ENCODE measurements around the gene GOLGA6L26. TPM values are rescaled to one million over a fixed set of nuclear protein-coding genes. Genes with fewer than 3 reads are reported as not detected.
A peak's percentile ranks its signal among the peaks of the same experiment; 100 is the strongest.
"Not testable (repeated sequence)": the region's sequence is repeated elsewhere in the genome, so short reads cannot be mapped to it uniquely, and the experiment has no call there.

The GOLGA6L26 gene
- polyA plus RNA-seq, 1 donor (not counting 4 experiments of a cell fraction or from before 2014, with no cell fraction given): not detected

GRCh38 chr15:23311233-23311632 lies 22.8 kb downstream of the GOLGA6L26 start:
- H3K9me3 ChIP-seq (ENCODE audit: control insufficient read depth, low read depth, low read length); H2AFZ ChIP-seq (ENCODE audit: control insufficient read depth, low read length); H3K9me1 ChIP-seq (ENCODE audit: control insufficient read depth, extremely low read depth, insufficient read depth, low read length); H3K9ac ChIP-seq (ENCODE audit: control insufficient read depth, extremely low read depth, insufficient read depth, low read length); dilution Hi-C loops (cut with MboI; ENCODE audit: extremely low pct_ligation_motif_present, low sequenced_read_pairs); H3K36me3 ChIP-seq (ENCODE audit: control insufficient read depth in 2 of 2, extremely low read depth in 1 of 2, insufficient read depth in 2 of 2, low read length in 2 of 2); H3K27ac ChIP-seq (ENCODE audit: control insufficient read depth, insufficient read depth, low read length); H3K27me3 ChIP-seq (ENCODE audit: control insufficient read depth, extremely low read depth, insufficient read depth, low read length); FAIRE-seq; H3K4me2 ChIP-seq (ENCODE audit: control insufficient read depth, extremely low read depth, insufficient read depth, low read depth, low read length); H4K20me1 ChIP-seq (ENCODE audit: control insufficient read depth, extremely low read depth, insufficient read depth, low read length); DNase-seq (ENCODE audit: low read depth, low spot score); H3K4me1 ChIP-seq (ENCODE audit: control insufficient read depth, extremely low read depth, insufficient read depth, low read length); H3K4me3 ChIP-seq (ENCODE audit: control insufficient read depth in 2 of 3, extremely low read depth in 1 of 3, insufficient read depth in 2 of 3, low read depth in 1 of 3, low read length in 3 of 3): not testable (repeated sequence)
- peaks cover 13% of the 10 kb centered on the region for H3K79me2 ChIP-seq (ENCODE audit: control insufficient read depth, insufficient read depth, low read length)

GRCh38 chr15:23305921-23306320 lies 28.1 kb downstream of the GOLGA6L26 start:
- not testable (repeated sequence) for FAIRE-seq

GRCh38 chr15:23304805-23305204 lies 29.2 kb downstream of the GOLGA6L26 start:
- dilution Hi-C loops (cut with MboI; ENCODE audit: extremely low pct_ligation_motif_present, low sequenced_read_pairs): not testable (repeated sequence)
- peaks cover 33% of the 10 kb centered on the region for H3K79me2 ChIP-seq (ENCODE audit: control insufficient read depth, insufficient read depth, low read length)

More at GRCh38 chr15:23305921-23306320, 28.1 kb downstream of the GOLGA6L26 start:
- H3K4me3 ChIP-seq (ENCODE audit: control insufficient read depth in 2 of 3, extremely low read depth in 1 of 3, insufficient read depth in 2 of 3, low read depth in 1 of 3, low read length in 3 of 3); H4K20me1 ChIP-seq (ENCODE audit: control insufficient read depth, extremely low read depth, insufficient read depth, low read length); H2AFZ ChIP-seq (ENCODE audit: control insufficient read depth, low read length); H3K9me1 ChIP-seq (ENCODE audit: control insufficient read depth, extremely low read depth, insufficient read depth, low read length); H3K9ac ChIP-seq (ENCODE audit: control insufficient read depth, extremely low read depth, insufficient read depth, low read length); dilution Hi-C loops (cut with MboI; ENCODE audit: extremely low pct_ligation_motif_present, low sequenced_read_pairs); H3K9me3 ChIP-seq (ENCODE audit: control insufficient read depth, low read depth, low read length); DNase-seq (ENCODE audit: low read depth, low spot score); H3K4me2 ChIP-seq (ENCODE audit: control insufficient read depth, extremely low read depth, insufficient read depth, low read depth, low read length); H3K27me3 ChIP-seq (ENCODE audit: control insufficient read depth, extremely low read depth, insufficient read depth, low read length); H3K27ac ChIP-seq (ENCODE audit: control insufficient read depth, insufficient read depth, low read length); H3K4me1 ChIP-seq (ENCODE audit: control insufficient read depth, extremely low read depth, insufficient read depth, low read length): not testable (repeated sequence)
- Histone ChIP-seq H3K36me3 (ENCODE audit: control insufficient read depth in 2 of 2, extremely low read depth in 1 of 2, insufficient read depth in 2 of 2, low read length in 2 of 2) (peaks cover 2 to 10% of the 10 kb centered on the region in 2 experiments), H3K79me2 (ENCODE audit: control insufficient read depth, insufficient read depth, low read length) (peaks cover 33% of the 10 kb centered on the region)

GRCh38 chr15:23304267-23304666 lies 29.7 kb downstream of the GOLGA6L26 start:
- H3K36me3 ChIP-seq (ENCODE audit: control insufficient read depth in 2 of 2, extremely low read depth in 1 of 2, insufficient read depth in 2 of 2, low read length in 2 of 2); FAIRE-seq; H3K4me1 ChIP-seq (ENCODE audit: control insufficient read depth, extremely low read depth, insufficient read depth, low read length); H4K20me1 ChIP-seq (ENCODE audit: control insufficient read depth, extremely low read depth, insufficient read depth, low read length); H3K9me3 ChIP-seq (ENCODE audit: control insufficient read depth, low read depth, low read length); H3K27me3 ChIP-seq (ENCODE audit: control insufficient read depth, extremely low read depth, insufficient read depth, low read length); dilution Hi-C loops (cut with MboI; ENCODE audit: extremely low pct_ligation_motif_present, low sequenced_read_pairs); H3K9me1 ChIP-seq (ENCODE audit: control insufficient read depth, extremely low read depth, insufficient read depth, low read length); DNase-seq (ENCODE audit: low read depth, low spot score): not testable (repeated sequence)
- H3K27ac ChIP-seq (ENCODE audit: control insufficient read depth, insufficient read depth, low read length): peak overlapping the region; percentile 36
- peak overlapping the region; percentile 49 to 72 (median 57) for H3K4me3 ChIP-seq (ENCODE audit: control insufficient read depth in 2 of 3, extremely low read depth in 1 of 3, insufficient read depth in 2 of 3, low read depth in 1 of 3, low read length in 3 of 3)
- H3K4me2 ChIP-seq (ENCODE audit: control insufficient read depth, extremely low read depth, insufficient read depth, low read depth, low read length): peak overlapping the region; percentile 66
- peak overlapping the region; percentile 60 for H3K9ac ChIP-seq (ENCODE audit: control insufficient read depth, extremely low read depth, insufficient read depth, low read length)
- H2AFZ ChIP-seq (ENCODE audit: control insufficient read depth, low read length): peak overlapping the region; percentile 63
- peaks cover 33% of the 10 kb centered on the region for H3K79me2 ChIP-seq (ENCODE audit: control insufficient read depth, insufficient read depth, low read length)

More at GRCh38 chr15:23304805-23305204, 29.2 kb downstream of the GOLGA6L26 start:
- H3K27ac ChIP-seq (ENCODE audit: control insufficient read depth, insufficient read depth, low read length); H2AFZ ChIP-seq (ENCODE audit: control insufficient read depth, low read length); H3K27me3 ChIP-seq (ENCODE audit: control insufficient read depth, extremely low read depth, insufficient read depth, low read length); DNase-seq (ENCODE audit: low read depth, low spot score); H3K4me1 ChIP-seq (ENCODE audit: control insufficient read depth, extremely low read depth, insufficient read depth, low read length); H3K36me3 ChIP-seq (ENCODE audit: control insufficient read depth in 2 of 2, extremely low read depth in 1 of 2, insufficient read depth in 2 of 2, low read length in 2 of 2); FAIRE-seq; H4K20me1 ChIP-seq (ENCODE audit: control insufficient read depth, extremely low read depth, insufficient read depth, low read length); H3K9me1 ChIP-seq (ENCODE audit: control insufficient read depth, extremely low read depth, insufficient read depth, low read length); H3K9me3 ChIP-seq (ENCODE audit: control insufficient read depth, low read depth, low read length): not testable (repeated sequence)
- Histone ChIP-seq H3K4me3 (ENCODE audit: control insufficient read depth in 2 of 3, extremely low read depth in 1 of 3, insufficient read depth in 2 of 3, low read depth in 1 of 3, low read length in 3 of 3) (peak overlapping the region; percentile 33 to 72 (median 49)), H3K4me2 (ENCODE audit: control insufficient read depth, extremely low read depth, insufficient read depth, low read depth, low read length) (peak overlapping the region; percentile 66), H3K9ac (ENCODE audit: control insufficient read depth, extremely low read depth, insufficient read depth, low read length) (peak overlapping the region; percentile 60)

GRCh38 chr15:23303654-23304053 lies 30.3 kb downstream of the GOLGA6L26 start:
- peak overlapping the region; percentile 60 for H3K9ac ChIP-seq (ENCODE audit: control insufficient read depth, extremely low read depth, insufficient read depth, low read length)
- H3K27ac ChIP-seq (ENCODE audit: control insufficient read depth, insufficient read depth, low read length); H3K36me3 ChIP-seq (ENCODE audit: control insufficient read depth in 2 of 2, extremely low read depth in 1 of 2, insufficient read depth in 2 of 2, low read length in 2 of 2); dilution Hi-C loops (cut with MboI; ENCODE audit: extremely low pct_ligation_motif_present, low sequenced_read_pairs); FAIRE-seq; H3K9me1 ChIP-seq (ENCODE audit: control insufficient read depth, extremely low read depth, insufficient read depth, low read length); H3K4me2 ChIP-seq (ENCODE audit: control insufficient read depth, extremely low read depth, insufficient read depth, low read depth, low read length); H4K20me1 ChIP-seq (ENCODE audit: control insufficient read depth, extremely low read depth, insufficient read depth, low read length); H3K9me3 ChIP-seq (ENCODE audit: control insufficient read depth, low read depth, low read length); H3K4me1 ChIP-seq (ENCODE audit: control insufficient read depth, extremely low read depth, insufficient read depth, low read length); H3K27me3 ChIP-seq (ENCODE audit: control insufficient read depth, extremely low read depth, insufficient read depth, low read length); DNase-seq (ENCODE audit: low read depth, low spot score): not testable (repeated sequence)
- H3K4me3 ChIP-seq (ENCODE audit: control insufficient read depth in 2 of 3, extremely low read depth in 1 of 3, insufficient read depth in 2 of 3, low read depth in 1 of 3, low read length in 3 of 3): peak overlapping the region in 1 of 3 experiments; percentile 49
- peak overlapping the region; percentile 63 for H2AFZ ChIP-seq (ENCODE audit: control insufficient read depth, low read length)
- H3K79me2 ChIP-seq (ENCODE audit: control insufficient read depth, insufficient read depth, low read length): peaks cover 33% of the 10 kb centered on the region
